K562 (cell line): ENCODE data around the gene TULP1. TPM values are rescaled to one million over a fixed set of nuclear protein-coding genes. Genes with fewer than 3 reads are reported as not detected.

ENCODE experiments used
- ATAC-seq: fragments of 200-7000 bp; cut with Tn5 transposase; 3 replicates; pipeline ENCODE4 v1.9.1; 2020; ENCODE audit warnings: moderate library complexity
- BruUV-seq: library from RNA; stranded (reverse); fragments of 400-500 nt; replicated peaks from 2 replicates; lab custom pipeline; 2021; lab: Mats Ljungman, UMichigan
- CTCF ChIA-PET: fragments of 300-600 bp; formaldehyde crosslinking; extraction: SDS; loops from one replicate; lab custom pipeline; 2021; ENCODE audit warnings: low intra/inter-chr PET ratio; lab: Yijun Ruan, JAX
- POLR2A ChIA-PET: fragments of 300-600, 350-650 bp; sonication (Branson Sonifier 250); formaldehyde crosslinking; extraction: SDS; loops from one replicate; lab custom pipeline; 2021; ENCODE audit warnings: antibody characterized with exemption, inconsistent platforms; lab: Yijun Ruan, JAX
- DNase-seq, 4 experiments: peaks; one replicate each; pipeline versions ENCODE4 v3.0.0 to v3.0.0-alpha.2; 2011 to 2018; ENCODE audit warnings: low spot score in 3 of 4, mixed read lengths in 3 of 4; ENCODE audit errors: extremely low read depth in 1 of 4
- FAIRE-seq: peaks from 2 replicates; lab custom pipeline; 2011; peaks lifted over from hg19 to GRCh38; lab: Jason Lieb, UNC
- H2AFZ ChIP-seq: 2 replicates; pipeline ENCODE4 v1.6.0; 2011; ENCODE audit warnings: low read depth, low read length, control low read depth, inconsistent platforms
- H3K27ac ChIP-seq: fragments of 200-600 bp; 3 replicates; pipeline ENCODE4 v1.8.0; 2011; ENCODE audit warnings: low read depth, mild to moderate bottlenecking, control low read depth, inconsistent platforms, low read length, moderate library complexity, mixed read lengths; ENCODE audit errors: extremely low read depth
- H3K27me3 ChIP-seq, 2 experiments: fragments of 300-600 bp in 1 of 2; 2 replicates in 1 of 2; 3 replicates in 1 of 2; pipeline versions ENCODE4 v1.6.0 to v1.8.0; 2011; ENCODE audit warnings: inconsistent platforms in 2 of 2, low read length in 2 of 2, mild to moderate bottlenecking in 1 of 2, mixed read lengths in 1 of 2, moderate library complexity in 1 of 2; ENCODE audit not compliant: control insufficient read depth in 2 of 2, insufficient read depth in 2 of 2
- H3K36me3 ChIP-seq: fragments of 300-600 bp; 3 replicates; pipeline ENCODE4 v1.8.0; 2011; ENCODE audit warnings: mild to moderate bottlenecking, low read length, inconsistent platforms; ENCODE audit not compliant: control insufficient read depth, insufficient read depth
- H3K4me1 ChIP-seq, 2 experiments: fragments of 200-600 bp in 1 of 2; replicated peaks in 1 of 2; 2 replicates in 1 of 2; 3 replicates in 1 of 2; pipeline versions ENCODE4 v1.5.1 to v1.8.0; 2011; ENCODE audit warnings: inconsistent platforms in 2 of 2, low read length in 2 of 2, mild to moderate bottlenecking in 1 of 2, mixed read lengths in 1 of 2, moderate library complexity in 1 of 2; ENCODE audit not compliant: control insufficient read depth in 2 of 2, insufficient read depth in 2 of 2
- H3K4me2 ChIP-seq: 2 replicates; pipeline ENCODE4 v1.6.1; 2011; ENCODE audit warnings: low read length, control low read depth, inconsistent platforms, mixed read lengths; ENCODE audit not compliant: insufficient read depth
- H3K4me3 ChIP-seq: fragments of 200-600 bp; sonication (generic), shearing (Covaris generic); 2 replicates; pipeline ENCODE4 v1.5.1; 2016; ENCODE audit warnings: control low read depth, inconsistent platforms
- H3K79me2 ChIP-seq: fragments of 200-600 bp; 3 replicates; pipeline ENCODE4 v1.8.0; 2011; ENCODE audit warnings: low read length, inconsistent platforms; ENCODE audit not compliant: control insufficient read depth, insufficient read depth
- H3K9ac ChIP-seq, 2 experiments: 2 replicates each; pipeline versions ENCODE4 v1.6.0 to v1.6.1; 2011; ENCODE audit warnings: low read depth in 2 of 2, low read length in 2 of 2, control low read depth in 1 of 2, inconsistent platforms in 1 of 2, mild to moderate bottlenecking in 1 of 2, mixed read lengths in 1 of 2; ENCODE audit not compliant: insufficient read depth in 1 of 2
- H3K9me1 ChIP-seq: one replicate; pipeline ENCODE4 v1.6.0; 2011; ENCODE audit warnings: inconsistent platforms, mild to moderate bottlenecking, low read length, moderate library complexity; ENCODE audit not compliant: control insufficient read depth, insufficient read depth
- H3K9me3 ChIP-seq: replicated peaks from 2 replicates; pipeline ENCODE4 v1.5.1; 2011; ENCODE audit warnings: low read depth, low read length, inconsistent platforms; ENCODE audit not compliant: control insufficient read depth, insufficient read depth
- H4K20me1 ChIP-seq: replicated peaks from 2 replicates; pipeline ENCODE4 v1.6.1; 2011; ENCODE audit warnings: low read length, inconsistent platforms, mixed read lengths; ENCODE audit not compliant: control insufficient read depth, insufficient read depth
- CBX2 ChIP-seq: fragments of 200-600 bp; sonication (generic); IDR thresholded peaks from one replicate; pipeline ENCODE4 v1.6.1; 2012; ENCODE audit warnings: mild to moderate bottlenecking, low read length, inconsistent platforms; ENCODE audit not compliant: insufficient read depth, poor library complexity, severe bottlenecking
- CHD4 ChIP-seq: fragments of 200-600 bp; sonication (generic); IDR thresholded peaks from 3 replicates; pipeline ENCODE4 v1.6.1; 2012; ENCODE audit warnings: low read depth, mild to moderate bottlenecking, mixed read lengths, low read length, inconsistent platforms; ENCODE audit not compliant: insufficient read depth, insufficient replicate concordance, poor library complexity, severe bottlenecking
- E2F5 ChIP-seq: sonication (generic); formaldehyde crosslinking; IDR thresholded peaks from 2 replicates; pipeline ENCODE4 v1.8.0; 2022; ENCODE audit warnings: mild to moderate bottlenecking, missing genetic modification reagents
- FIP1L1 ChIP-seq: fragments of 200-400 bp; formaldehyde crosslinking; IDR thresholded peaks from 2 replicates; pipeline ENCODE4 v1.6.1; 2018; ENCODE audit warnings: mild to moderate bottlenecking, low read depth, low read length; ENCODE audit not compliant: poor library complexity, severe bottlenecking
- FOXA1 ChIP-seq: fragments of 450-650 bp; IDR thresholded peaks from 2 replicates; pipeline ENCODE4 v1.6.1; 2016; ENCODE audit warnings: mild to moderate bottlenecking, borderline replicate concordance
- FOXK1 ChIP-seq: sonication (generic); formaldehyde crosslinking; IDR thresholded peaks from 2 replicates; pipeline ENCODE4 v1.8.0; 2022; ENCODE audit warnings: missing genetic modification reagents, mild to moderate bottlenecking, borderline replicate concordance
- GATA2 ChIP-seq: sonication (generic); formaldehyde crosslinking; IDR thresholded peaks from 2 replicates; pipeline ENCODE4 v1.4.0; 2020; ENCODE audit warnings: mild to moderate bottlenecking, missing genetic modification reagents
- HEY1 ChIP-seq: fragments of 250-450 bp; sonication (Bioruptor Pico); IDR thresholded peaks from 2 replicates; pipeline ENCODE4 v1.5.0; 2020; ENCODE audit warnings: mild to moderate bottlenecking, moderate library complexity, borderline replicate concordance
- IFI16 ChIP-seq: fragments of 250-450 bp; sonication (Bioruptor Pico); IDR thresholded peaks from 2 replicates; pipeline ENCODE4 v2.1.2; 2022; ENCODE audit warnings: mild to moderate bottlenecking, inconsistent platforms
- MCM2 ChIP-seq: fragments of 450-650 bp; IDR thresholded peaks from 2 replicates; pipeline ENCODE4 v1.6.1; 2017; ENCODE audit warnings: low read depth, mild to moderate bottlenecking
- NCOA4 ChIP-seq: fragments of 450-650 bp; IDR thresholded peaks from 2 replicates; pipeline ENCODE4 v1.6.1; 2018; ENCODE audit warnings: mild to moderate bottlenecking; ENCODE audit not compliant: partially characterized antibody
- NEUROD1 ChIP-seq: fragments of 150-350 bp; IDR thresholded peaks from 2 replicates; pipeline ENCODE4 v1.6.1; 2014; ENCODE audit warnings: borderline replicate concordance, low read length, low read depth; ENCODE audit not compliant: partially characterized antibody
- NFE2 ChIP-seq: IDR thresholded peaks from 2 replicates; pipeline ENCODE4 v1.6.1; 2014; ENCODE audit warnings: antibody characterized with exemption, low read depth
- PCBP1 ChIP-seq: fragments of 200-400 bp; formaldehyde crosslinking; IDR thresholded peaks from 2 replicates; pipeline ENCODE4 v1.6.1; 2018; ENCODE audit warnings: mild to moderate bottlenecking, low read depth, low read length; ENCODE audit not compliant: poor library complexity, severe bottlenecking
- TRIM24 ChIP-seq, 2 experiments: fragments of 450-650 bp; IDR thresholded peaks; 2 replicates each; pipeline ENCODE4 v1.6.1; 2016
- ZNF584 ChIP-seq: fragments of 200-800 bp; sonication (Bioruptor generic); IDR thresholded peaks from 2 replicates; pipeline ENCODE4 v1.6.1; 2016; ENCODE audit warnings: low read depth, mild to moderate bottlenecking, missing genetic modification characterization, missing compliant biosample characterization
- WGBS: fragments of 100-300 bp; shearing (Covaris generic); methylation state at CpG from one replicate; pipeline ENCODE4 v1.1.6; 2016; ENCODE audit warnings: low coverage, mixed read lengths; ENCODE audit not compliant: insufficient coverage; ENCODE audit errors: missing lambda C conversion rate; 5-methylcytosine and 5-hydroxymethylcytosine counted together
- in situ Hi-C: fragments of 300-500 bp; cut with MboI; formaldehyde crosslinking; loops from 4 replicates; pipeline ENCODE4 v1.15.0; 2018; ENCODE audit warnings: inconsistent platforms, mixed read lengths
- intact Hi-C: fragments of 100-400 bp; cut with micrococcal nuclease; formaldehyde crosslinking; loops from 2 replicates; pipeline ENCODE4 v1.14.2; 2022
- polyA plus RNA-seq, 8 experiments: library from polyadenylated mRNA; depleted of rRNA in 4 of 8; stranded (reverse) in 5 of 8; unstranded in 3 of 8; fragments of >200 nt; fragmentation: Nextera tagmentation in 2 of 8; fragmentation: Illumina TruSeq in 1 of 8; extraction: Ambion mirVana in 2 of 8; extraction: Trizol in 1 of 8; gene quantifications; 2 replicates each; pipeline versions ENCODE4 v1.2.1 to v1.2.3, GENCODE V29; 2011 to 2014; ENCODE audit warnings: inconsistent platforms in 1 of 8, missing spikeins in 1 of 8
- total RNA-seq, 7 experiments: library from RNA; depleted of rRNA in 6 of 7; stranded (reverse); fragments of >200 nt in 6 of 7; fragmentation: Illumina TruSeq in 2 of 7; extraction: Trizol in 2 of 7; gene quantifications; 2 replicates each; pipeline versions ENCODE4 v1.2.1 to v1.2.3, GENCODE V29; 2011 to 2021; ENCODE audit warnings: low replicate concordance in 1 of 7
- TF ChIP-seq, protein P1 (sequence below): fragments of 450-650 bp; IDR thresholded peaks from 2 replicates; pipeline ENCODE4 v1.6.1; 2016
- TF ChIP-seq, protein P2 (sequence below), 3 experiments: fragments of 200-800 bp in 1 of 3; sonication (Bioruptor generic) in 1 of 3; sonication (generic) in 1 of 3; formaldehyde crosslinking in 1 of 3; IDR thresholded peaks; 2 replicates each; pipeline versions ENCODE4 v1.6.1 to v1.8.0; 2016 to 2022; ENCODE audit warnings: mild to moderate bottlenecking in 2 of 3, missing compliant biosample characterization in 2 of 3, missing genetic modification characterization in 2 of 3, missing genetic modification reagents in 1 of 3

Gene TULP1
- total and polyA plus RNA-seq, 9 of the 15 experiments (the other 6 are each of a cell fraction or from before 2014, with no cell fraction given) = 0.06 to 0.17 (median 0.09) TPM; not detected in 6

DNA sequence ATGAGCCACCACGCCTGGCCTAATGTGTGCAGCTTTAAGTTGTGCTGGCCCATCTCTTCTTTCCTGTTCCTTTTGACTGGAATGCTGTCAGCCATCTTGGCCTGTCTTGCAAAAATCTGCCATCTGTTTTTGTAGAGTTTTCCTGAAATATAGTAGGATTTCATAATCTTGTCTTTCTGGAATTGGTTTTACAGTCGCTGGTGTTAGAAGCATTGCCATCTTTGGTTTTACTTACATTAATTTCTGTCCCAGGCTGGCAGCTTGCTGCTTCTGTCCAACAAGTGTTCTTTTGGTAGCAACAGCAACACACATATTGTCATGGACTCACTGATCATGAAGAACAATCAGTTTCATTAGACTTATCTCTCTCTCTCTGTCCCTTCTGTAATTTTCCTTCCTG is 29.1 kb upstream of the TULP1 start:
- Histone ChIP-seq H3K27me3 (peaks cover 26 to 41% of the 10 kb centered on the region in 2 experiments; a peak in 4 of 5 replicates), H3K79me2 (no peaks in the 10 kb centered on the region), H3K36me3 (no peaks in the 10 kb centered on the region), H3K4me3 (no peak overlapping the region), H3K9ac (no peak overlapping the region), H4K20me1 (no peaks in the 10 kb centered on the region), H3K4me2 (no peak overlapping the region), H3K4me1 (no peaks in the 10 kb centered on the region), H3K27ac (no peak overlapping the region), H2AFZ (no peak overlapping the region), H3K9me3 (no peaks in the 10 kb centered on the region), H3K9me1 (no peaks in the 10 kb centered on the region)
- WGBS = 2% methylated on average over 2 of the region's 2 CpGs
- intact Hi-C loops (no loop called here), in situ Hi-C loops (no loop called here)
- DNase-seq = no peak
- CTCF ChIA-PET = interaction anchor here (0.7 kb wide), 1 partner anchor 198 kb away, joined by 3 read pairs; no protein-coding TSS in a partner anchor
- no TSS peak for BruUV-seq
- ATAC-seq = no peak
- POLR2A ChIA-PET = interaction anchor here (0.6 to 1.1 kb wide), 2 partner anchors 8 to 70 kb away, joined by 3 to 4 read pairs; no protein-coding TSS in a partner anchor
- no peak for FAIRE-seq
- no peak for TF ChIP-seq NCOA4
- no peak for TF ChIP-seq CHD4
- TF ChIP-seq ZNF584 (CRISPR knock-in tag) = no peak
- no peak for TF ChIP-seq CBX2
- no peak for TF ChIP-seq NFE2
- TF ChIP-seq NEUROD1 = no peak
- TF ChIP-seq PCBP1 = no peak
- no peak for TF ChIP-seq TRIM24 (IDR thresholded peaks at IDR 0.05)
- no peak for TF ChIP-seq IFI16 (CRISPR knock-in tag)
- TF ChIP-seq GATA2 (CRISPR knock-in tag) = no peak
- no peak for TF ChIP-seq FOXK1 (CRISPR knock-in tag)
- TF ChIP-seq, protein P1, sequence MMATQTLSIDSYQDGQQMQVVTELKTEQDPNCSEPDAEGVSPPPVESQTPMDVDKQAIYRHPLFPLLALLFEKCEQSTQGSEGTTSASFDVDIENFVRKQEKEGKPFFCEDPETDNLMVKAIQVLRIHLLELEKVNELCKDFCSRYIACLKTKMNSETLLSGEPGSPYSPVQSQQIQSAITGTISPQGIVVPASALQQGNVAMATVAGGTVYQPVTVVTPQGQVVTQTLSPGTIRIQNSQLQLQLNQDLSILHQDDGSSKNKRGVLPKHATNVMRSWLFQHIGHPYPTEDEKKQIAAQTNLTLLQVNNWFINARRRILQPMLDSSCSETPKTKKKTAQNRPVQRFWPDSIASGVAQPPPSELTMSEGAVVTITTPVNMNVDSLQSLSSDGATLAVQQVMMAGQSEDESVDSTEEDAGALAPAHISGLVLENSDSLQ = no peak
- no peak for TF ChIP-seq FIP1L1
- TF ChIP-seq FOXA1 = no peak
- TF ChIP-seq, protein P2, sequence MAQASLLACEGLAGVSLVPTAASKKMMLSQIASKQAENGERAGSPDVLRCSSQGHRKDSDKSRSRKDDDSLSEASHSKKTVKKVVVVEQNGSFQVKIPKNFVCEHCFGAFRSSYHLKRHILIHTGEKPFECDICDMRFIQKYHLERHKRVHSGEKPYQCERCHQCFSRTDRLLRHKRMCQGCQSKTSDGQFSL (CRISPR knock-in tag; IDR thresholded peaks at IDR 0.05) = no peak
- TF ChIP-seq, protein P2 (tag; IDR thresholded peaks at IDR 0.05) = no peak
- no peak for TF ChIP-seq MCM2
- TF ChIP-seq E2F5 (CRISPR knock-in tag) = no peak
- no peak for TF ChIP-seq HEY1 (CRISPR knock-in tag)
